K562 (cell line): Measurements from ENCODE around the gene RGS17. TPM values are rescaled to one million over a fixed set of nuclear protein-coding genes. Genes with fewer than 3 reads are reported as not detected.
"Not testable (repeated sequence)": the region's sequence is repeated elsewhere in the genome, so short reads cannot be mapped to it uniquely, and the experiment has no call there.

Source experiments
- ATAC-seq: fragments of 200-7000 bp; cut with Tn5 transposase; 3 replicates; pipeline ENCODE4 v1.9.1; 2020; ENCODE audit warnings: moderate library complexity
- BruUV-seq: library from RNA; stranded (reverse); fragments of 400-500 nt; replicated peaks from 2 replicates; lab custom pipeline; 2021; lab: Mats Ljungman, UMichigan
- CTCF ChIA-PET: fragments of 300-600 bp; formaldehyde crosslinking; extraction: SDS; loops from one replicate; lab custom pipeline; 2021; ENCODE audit warnings: low intra/inter-chr PET ratio; lab: Yijun Ruan, JAX
- POLR2A ChIA-PET: fragments of 300-600, 350-650 bp; sonication (Branson Sonifier 250); formaldehyde crosslinking; extraction: SDS; loops from one replicate; lab custom pipeline; 2021; ENCODE audit warnings: antibody characterized with exemption, inconsistent platforms; lab: Yijun Ruan, JAX
- DNase-seq, 4 experiments: peaks; one replicate each; pipeline versions ENCODE4 v3.0.0 to v3.0.0-alpha.2; 2011 to 2018; ENCODE audit warnings: low spot score in 3 of 4, mixed read lengths in 3 of 4; ENCODE audit errors: extremely low read depth in 1 of 4
- FAIRE-seq: peaks from 2 replicates; lab custom pipeline; 2011; peaks lifted over from hg19 to GRCh38; lab: Jason Lieb, UNC
- H2AFZ ChIP-seq: 2 replicates; pipeline ENCODE4 v1.6.0; 2011; ENCODE audit warnings: low read depth, low read length, control low read depth, inconsistent platforms
- H3K27ac ChIP-seq: fragments of 200-600 bp; 3 replicates; pipeline ENCODE4 v1.8.0; 2011; ENCODE audit warnings: low read depth, mild to moderate bottlenecking, control low read depth, inconsistent platforms, low read length, moderate library complexity, mixed read lengths; ENCODE audit errors: extremely low read depth
- H3K27me3 ChIP-seq, 2 experiments: fragments of 300-600 bp in 1 of 2; 2 replicates in 1 of 2; 3 replicates in 1 of 2; pipeline versions ENCODE4 v1.6.0 to v1.8.0; 2011; ENCODE audit warnings: inconsistent platforms in 2 of 2, low read length in 2 of 2, mild to moderate bottlenecking in 1 of 2, mixed read lengths in 1 of 2, moderate library complexity in 1 of 2; ENCODE audit not compliant: control insufficient read depth in 2 of 2, insufficient read depth in 2 of 2
- H3K36me3 ChIP-seq: fragments of 300-600 bp; 3 replicates; pipeline ENCODE4 v1.8.0; 2011; ENCODE audit warnings: mild to moderate bottlenecking, low read length, inconsistent platforms; ENCODE audit not compliant: control insufficient read depth, insufficient read depth
- H3K4me1 ChIP-seq, 2 experiments: fragments of 200-600 bp in 1 of 2; replicated peaks in 1 of 2; 2 replicates in 1 of 2; 3 replicates in 1 of 2; pipeline versions ENCODE4 v1.5.1 to v1.8.0; 2011; ENCODE audit warnings: inconsistent platforms in 2 of 2, low read length in 2 of 2, mild to moderate bottlenecking in 1 of 2, mixed read lengths in 1 of 2, moderate library complexity in 1 of 2; ENCODE audit not compliant: control insufficient read depth in 2 of 2, insufficient read depth in 2 of 2
- H3K4me2 ChIP-seq: 2 replicates; pipeline ENCODE4 v1.6.1; 2011; ENCODE audit warnings: low read length, control low read depth, inconsistent platforms, mixed read lengths; ENCODE audit not compliant: insufficient read depth
- H3K4me3 ChIP-seq: fragments of 200-600 bp; sonication (generic), shearing (Covaris generic); 2 replicates; pipeline ENCODE4 v1.5.1; 2016; ENCODE audit warnings: control low read depth, inconsistent platforms
- H3K79me2 ChIP-seq: fragments of 200-600 bp; 3 replicates; pipeline ENCODE4 v1.8.0; 2011; ENCODE audit warnings: low read length, inconsistent platforms; ENCODE audit not compliant: control insufficient read depth, insufficient read depth
- H3K9ac ChIP-seq, 2 experiments: 2 replicates each; pipeline versions ENCODE4 v1.6.0 to v1.6.1; 2011; ENCODE audit warnings: low read depth in 2 of 2, low read length in 2 of 2, control low read depth in 1 of 2, inconsistent platforms in 1 of 2, mild to moderate bottlenecking in 1 of 2, mixed read lengths in 1 of 2; ENCODE audit not compliant: insufficient read depth in 1 of 2
- H3K9me1 ChIP-seq: one replicate; pipeline ENCODE4 v1.6.0; 2011; ENCODE audit warnings: inconsistent platforms, mild to moderate bottlenecking, low read length, moderate library complexity; ENCODE audit not compliant: control insufficient read depth, insufficient read depth
- H3K9me3 ChIP-seq: replicated peaks from 2 replicates; pipeline ENCODE4 v1.5.1; 2011; ENCODE audit warnings: low read depth, low read length, inconsistent platforms; ENCODE audit not compliant: control insufficient read depth, insufficient read depth
- H4K20me1 ChIP-seq: replicated peaks from 2 replicates; pipeline ENCODE4 v1.6.1; 2011; ENCODE audit warnings: low read length, inconsistent platforms, mixed read lengths; ENCODE audit not compliant: control insufficient read depth, insufficient read depth
- POLR2G ChIP-seq: fragments of 200-400 bp; formaldehyde crosslinking; IDR thresholded peaks from 2 replicates; pipeline ENCODE4 v1.6.1; 2017; ENCODE audit warnings: low read depth, mild to moderate bottlenecking, antibody characterized with exemption, low read length, moderate library complexity
- RBFOX2 ChIP-seq: fragments of 200-400 bp; formaldehyde crosslinking; IDR thresholded peaks from 2 replicates; pipeline ENCODE4 v1.6.1; 2017; ENCODE audit warnings: low read depth, mild to moderate bottlenecking, low read length, moderate library complexity
- TEAD1 ChIP-seq, 2 experiments: fragments of 450-650 bp in 1 of 2; sonication (generic) in 1 of 2; formaldehyde crosslinking; IDR thresholded peaks; 2 replicates each; pipeline versions ENCODE4 v1.4.0 to v1.8.0; 2020 to 2022; ENCODE audit warnings: mild to moderate bottlenecking in 2 of 2, missing genetic modification reagents in 1 of 2
- WGBS: fragments of 100-300 bp; shearing (Covaris generic); methylation state at CpG from one replicate; pipeline ENCODE4 v1.1.6; 2016; ENCODE audit warnings: low coverage, mixed read lengths; ENCODE audit not compliant: insufficient coverage; ENCODE audit errors: missing lambda C conversion rate; 5-methylcytosine and 5-hydroxymethylcytosine counted together
- in situ Hi-C: fragments of 300-500 bp; cut with MboI; formaldehyde crosslinking; loops from 4 replicates; pipeline ENCODE4 v1.15.0; 2018; ENCODE audit warnings: inconsistent platforms, mixed read lengths
- intact Hi-C: fragments of 100-400 bp; cut with micrococcal nuclease; formaldehyde crosslinking; loops from 2 replicates; pipeline ENCODE4 v1.14.2; 2022
- polyA plus RNA-seq, 8 experiments: library from polyadenylated mRNA; depleted of rRNA in 4 of 8; stranded (reverse) in 5 of 8; unstranded in 3 of 8; fragments of >200 nt; fragmentation: Nextera tagmentation in 2 of 8; fragmentation: Illumina TruSeq in 1 of 8; extraction: Ambion mirVana in 2 of 8; extraction: Trizol in 1 of 8; gene quantifications; 2 replicates each; pipeline versions ENCODE4 v1.2.1 to v1.2.3, GENCODE V29; 2011 to 2014; ENCODE audit warnings: inconsistent platforms in 1 of 8, missing spikeins in 1 of 8
- total RNA-seq, 7 experiments: library from RNA; depleted of rRNA in 6 of 7; stranded (reverse); fragments of >200 nt in 6 of 7; fragmentation: Illumina TruSeq in 2 of 7; extraction: Trizol in 2 of 7; gene quantifications; 2 replicates each; pipeline versions ENCODE4 v1.2.1 to v1.2.3, GENCODE V29; 2011 to 2021; ENCODE audit warnings: low replicate concordance in 1 of 7

The RGS17 gene
- total and polyA plus RNA-seq, 9 of the 15 experiments (the other 6 are each of a cell fraction or from before 2014, with no cell fraction given) = 0.01 to 0.14 (median 0.08) TPM; not detected in 6

DNA sequence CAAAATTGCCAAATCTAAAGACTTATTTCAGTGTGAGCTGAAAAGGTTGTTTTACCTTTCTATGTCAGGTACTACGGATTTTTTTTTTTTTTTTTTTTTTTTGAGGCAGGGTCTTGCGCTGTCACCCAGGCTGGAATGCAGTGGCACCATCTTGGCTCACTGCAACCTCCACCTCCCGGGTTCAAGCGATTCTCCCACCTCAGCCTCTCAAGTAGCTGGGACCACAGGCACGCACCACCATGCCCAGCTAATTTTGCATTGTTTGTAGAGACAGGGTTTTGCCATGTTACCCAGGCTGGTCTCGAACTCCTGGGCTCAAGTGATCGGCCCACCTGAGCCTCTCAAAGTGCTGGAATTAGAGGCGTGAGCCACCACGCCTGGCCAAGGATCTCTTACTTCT is 130.3 kb downstream of the RGS17 start:
- TF ChIP-seq TEAD1 (CRISPR knock-in tag; IDR thresholded peaks at IDR 0.05) = 0 out of 4 replicates have a peak, but pooled peaks of 1 of the 2 experiments have one; percentile 38
- TF ChIP-seq RBFOX2 = 0 out of 2 replicates have a peak, but pooled peaks have one; percentile 5
- Histone ChIP-seq H3K36me3 (peaks cover 54% of the 10 kb centered on the region), H3K9ac (peak overlapping the region; percentile 30 to 96; a peak in 3 of 4 replicates), H3K79me2 (peaks cover 88% of the 10 kb centered on the region), H3K4me3 (peak overlapping the region; percentile 89), H3K4me2 (peak overlapping the region; percentile 98)
- 47% methylated on average over 7 of the region's 9 CpGs for WGBS
- DNase-seq, H3K9me1 ChIP-seq, H3K4me1 ChIP-seq, H2AFZ ChIP-seq, ATAC-seq, H3K9me3 ChIP-seq, H3K27ac ChIP-seq, BruUV-seq, H3K27me3 ChIP-seq, in situ Hi-C loops, CTCF ChIA-PET, H4K20me1 ChIP-seq, FAIRE-seq: not testable (repeated sequence)
- intact Hi-C loops = loop anchor here (5.0 kb wide), 1 partner anchor 1608 kb away; the partner anchor contains the start of gene ZBTB2
- POLR2A ChIA-PET = interaction anchor here (0.6 to 3.5 kb wide), 5 partner anchors 10 to 1320 kb away, joined by 3 to 37 read pairs (median 3); partner anchors contain the start of gene FBXO5

DNA sequence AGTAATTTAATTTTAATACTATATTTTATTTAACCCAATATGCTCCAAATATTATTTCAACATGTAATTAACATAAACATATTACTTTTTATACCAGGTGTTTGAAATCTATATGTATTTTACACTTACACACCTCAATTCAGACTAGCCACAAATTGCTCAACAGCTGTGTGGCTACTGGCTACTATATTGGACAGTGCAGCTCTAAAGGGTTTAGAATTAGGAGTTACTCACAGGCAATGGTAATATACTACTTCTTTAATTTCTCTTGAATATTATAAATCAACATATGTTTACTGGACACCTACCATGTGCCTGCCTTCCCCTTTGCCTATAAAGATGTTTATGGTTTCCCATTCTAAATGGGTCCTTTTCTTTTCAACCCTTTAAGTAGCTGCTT is 130.8 kb downstream of the RGS17 start:
- POLR2A ChIA-PET = interaction anchor here (0.6 to 3.5 kb wide), 4 partner anchors 9 to 223 kb away, joined by 3 to 37 read pairs (median 3); partner anchors contain the start of gene FBXO5
- FAIRE-seq = no peak
- TF ChIP-seq POLR2G = 0 out of 2 replicates have a peak, but pooled peaks have one; percentile 33

More for the DNA sequence above, 130.8 kb downstream of the RGS17 start:
- DNase-seq (no peak), ATAC-seq (no peak)
- in situ Hi-C loops (no loop called here), intact Hi-C loops (loop anchor here (5.0 kb wide), 1 partner anchor 1608 kb away; the partner anchor contains the start of gene ZBTB2)
- H3K4me2 ChIP-seq = peak overlapping the region; percentile 98
- peaks cover 94% of the 10 kb centered on the region for H3K79me2 ChIP-seq
- H4K20me1 ChIP-seq = no peaks in the 10 kb centered on the region
- H3K9me1 ChIP-seq = no peaks in the 10 kb centered on the region
- peaks cover 6% of the 10 kb centered on the region for H3K9me3 ChIP-seq
- H2AFZ ChIP-seq = no peak overlapping the region
- CTCF ChIA-PET = no interaction called here
- no peaks in the 10 kb centered on the region; a peak in 1 of 5 replicates for H3K27me3 ChIP-seq
- no TSS peak for BruUV-seq
- peaks cover 60% of the 10 kb centered on the region for H3K36me3 ChIP-seq
- peaks cover 0 to 3% of the 10 kb centered on the region in 2 experiments; a peak in 2 of 5 replicates for H3K4me1 ChIP-seq
- peak overlapping the region in 1 of 2 experiments; percentile 19; a peak in 1 of 4 replicates for H3K9ac ChIP-seq
- peak overlapping the region; percentile 25; the same call in 1 of the 3 replicates for H3K27ac ChIP-seq
- peak overlapping the region; percentile 89; the same call in 1 of the 2 replicates for H3K4me3 ChIP-seq
